ENCODE measurements around the gene KRCC1. TPM values are rescaled to one million over a fixed set of nuclear protein-coding genes. Genes with fewer than 3 reads are reported as not detected.
A peak's percentile ranks its signal among the peaks of the same experiment; 100 is the strongest.

The KRCC1 gene
- total and polyA plus RNA-seq, 11 donors = 18.7 to 25.1 (median 21.1) TPM

DNA sequence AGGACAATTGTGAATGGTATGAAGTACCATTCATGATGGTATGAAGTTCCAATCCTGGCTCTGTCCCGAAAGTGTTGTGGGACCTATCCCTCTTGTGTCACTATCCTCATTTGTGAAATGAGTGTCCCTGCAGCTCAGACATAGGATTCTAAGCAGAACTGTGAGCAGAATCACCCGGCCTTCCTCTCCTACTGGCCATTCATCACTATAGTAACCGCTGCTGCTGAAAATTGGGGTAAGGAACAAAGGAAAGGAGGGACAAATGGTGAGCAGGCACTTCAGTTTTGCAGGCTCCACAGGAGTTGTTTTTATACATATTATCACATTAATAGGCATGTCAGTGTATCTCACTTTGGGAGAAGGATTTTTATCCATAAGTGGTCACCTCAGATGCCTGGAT is 39.4 kb upstream of the KRCC1 start:
- no peak for ATAC-seq
- no peak overlapping the region for H3K27ac ChIP-seq
- no peak for DNase-seq
- no peaks in the 10 kb centered on the region for H3K27me3 ChIP-seq
- intact Hi-C loops (cut with DNase I) = no loop called here
- H3K9me3 ChIP-seq = no peaks in the 10 kb centered on the region
- H3K4me1 ChIP-seq = peaks cover 0 to 48% (median 6%) of the 10 kb centered on the region in 12 donors
- TF ChIP-seq, protein P1, sequence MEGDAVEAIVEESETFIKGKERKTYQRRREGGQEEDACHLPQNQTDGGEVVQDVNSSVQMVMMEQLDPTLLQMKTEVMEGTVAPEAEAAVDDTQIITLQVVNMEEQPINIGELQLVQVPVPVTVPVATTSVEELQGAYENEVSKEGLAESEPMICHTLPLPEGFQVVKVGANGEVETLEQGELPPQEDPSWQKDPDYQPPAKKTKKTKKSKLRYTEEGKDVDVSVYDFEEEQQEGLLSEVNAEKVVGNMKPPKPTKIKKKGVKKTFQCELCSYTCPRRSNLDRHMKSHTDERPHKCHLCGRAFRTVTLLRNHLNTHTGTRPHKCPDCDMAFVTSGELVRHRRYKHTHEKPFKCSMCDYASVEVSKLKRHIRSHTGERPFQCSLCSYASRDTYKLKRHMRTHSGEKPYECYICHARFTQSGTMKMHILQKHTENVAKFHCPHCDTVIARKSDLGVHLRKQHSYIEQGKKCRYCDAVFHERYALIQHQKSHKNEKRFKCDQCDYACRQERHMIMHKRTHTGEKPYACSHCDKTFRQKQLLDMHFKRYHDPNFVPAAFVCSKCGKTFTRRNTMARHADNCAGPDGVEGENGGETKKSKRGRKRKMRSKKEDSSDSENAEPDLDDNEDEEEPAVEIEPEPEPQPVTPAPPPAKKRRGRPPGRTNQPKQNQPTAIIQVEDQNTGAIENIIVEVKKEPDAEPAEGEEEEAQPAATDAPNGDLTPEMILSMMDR (IDR thresholded peaks at IDR 0.05) = no peak
- no peak for TF ChIP-seq POLR2A (IDR thresholded peaks at IDR 0.05)
- no peak overlapping the region for H3K4me3 ChIP-seq
- 73 to 80% (median 75%) methylated on average over 3 of the region's 3 CpGs for WGBS, 4 donors
- peaks cover 0 to 68% (median 21%) of the 10 kb centered on the region in 9 donors for H3K36me3 ChIP-seq

DNA sequence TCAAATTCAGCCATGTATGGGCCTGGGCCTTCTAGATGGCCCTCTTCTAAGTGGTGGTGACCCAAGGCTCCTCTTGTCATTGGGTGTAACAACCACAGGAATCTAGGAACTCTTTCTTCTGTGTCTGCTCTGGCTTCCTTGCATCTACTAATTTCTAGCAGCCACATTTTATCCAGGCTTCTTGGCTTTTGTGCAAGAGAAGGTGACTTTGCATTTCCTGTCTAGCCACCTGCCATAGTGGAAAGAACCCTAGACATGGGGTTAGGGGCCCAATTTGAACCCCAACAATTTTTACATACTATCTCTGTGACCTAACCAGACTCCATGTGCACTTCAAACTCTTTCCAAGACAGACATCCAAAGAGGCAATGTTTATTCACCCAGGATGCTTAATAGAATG is 37.2 kb upstream of the KRCC1 start:
- Histone ChIP-seq H3K4me1 (peaks cover 0 to 32% (median 3%) of the 10 kb centered on the region in 12 donors), H3K9me3 (no peaks in the 10 kb centered on the region), H3K36me3 (peaks cover 0 to 80% (median 24%) of the 10 kb centered on the region in 9 donors), H3K4me3 (no peak overlapping the region), H3K27ac (no peak overlapping the region), H3K27me3 (no peaks in the 10 kb centered on the region)
- no peak for DNase-seq
- intact Hi-C loops (cut with DNase I) = no loop called here
- TF ChIP-seq, protein P1 (IDR thresholded peaks at IDR 0.05) = no peak
- no peak for TF ChIP-seq POLR2A (IDR thresholded peaks at IDR 0.05)
- no peak for ATAC-seq

DNA sequence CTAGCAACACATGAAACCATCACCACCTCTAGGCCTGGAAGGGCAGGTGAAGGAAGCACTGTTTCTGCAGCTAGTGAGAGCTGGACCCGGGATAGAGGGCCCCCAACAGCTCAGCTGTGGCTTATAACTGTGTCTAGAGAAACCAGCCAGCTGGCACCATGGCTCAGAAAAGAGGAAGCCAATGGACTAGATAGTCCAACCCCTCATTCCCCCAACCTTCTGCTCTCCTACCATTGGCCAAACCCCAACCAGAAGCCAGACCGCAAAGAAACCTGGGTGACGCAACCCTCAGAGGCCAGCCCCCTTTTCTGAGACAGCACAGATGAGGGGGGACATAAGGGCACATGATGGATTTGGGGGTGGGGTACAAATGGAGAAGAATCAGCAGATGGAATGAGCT is 36.4 kb upstream of the KRCC1 start:
- Histone ChIP-seq H3K4me3 (no peak overlapping the region), H3K4me1 (peaks cover 0 to 23% (median 0%) of the 10 kb centered on the region in 12 donors), H3K36me3 (peaks cover 0 to 80% (median 24%) of the 10 kb centered on the region in 9 donors), H3K27ac (no peak overlapping the region), H3K9me3 (no peaks in the 10 kb centered on the region), H3K27me3 (no peaks in the 10 kb centered on the region)
- 60 to 90% (median 78%) methylated on average over 3 of the region's 3 CpGs for WGBS, 4 donors
- TF ChIP-seq POLR2A (IDR thresholded peaks at IDR 0.05) = no peak
- TF ChIP-seq, protein P1 (IDR thresholded peaks at IDR 0.05) = no peak
- DNase-seq = no peak
- ATAC-seq = no peak
- intact Hi-C loops (cut with DNase I) = no loop called here

DNA sequence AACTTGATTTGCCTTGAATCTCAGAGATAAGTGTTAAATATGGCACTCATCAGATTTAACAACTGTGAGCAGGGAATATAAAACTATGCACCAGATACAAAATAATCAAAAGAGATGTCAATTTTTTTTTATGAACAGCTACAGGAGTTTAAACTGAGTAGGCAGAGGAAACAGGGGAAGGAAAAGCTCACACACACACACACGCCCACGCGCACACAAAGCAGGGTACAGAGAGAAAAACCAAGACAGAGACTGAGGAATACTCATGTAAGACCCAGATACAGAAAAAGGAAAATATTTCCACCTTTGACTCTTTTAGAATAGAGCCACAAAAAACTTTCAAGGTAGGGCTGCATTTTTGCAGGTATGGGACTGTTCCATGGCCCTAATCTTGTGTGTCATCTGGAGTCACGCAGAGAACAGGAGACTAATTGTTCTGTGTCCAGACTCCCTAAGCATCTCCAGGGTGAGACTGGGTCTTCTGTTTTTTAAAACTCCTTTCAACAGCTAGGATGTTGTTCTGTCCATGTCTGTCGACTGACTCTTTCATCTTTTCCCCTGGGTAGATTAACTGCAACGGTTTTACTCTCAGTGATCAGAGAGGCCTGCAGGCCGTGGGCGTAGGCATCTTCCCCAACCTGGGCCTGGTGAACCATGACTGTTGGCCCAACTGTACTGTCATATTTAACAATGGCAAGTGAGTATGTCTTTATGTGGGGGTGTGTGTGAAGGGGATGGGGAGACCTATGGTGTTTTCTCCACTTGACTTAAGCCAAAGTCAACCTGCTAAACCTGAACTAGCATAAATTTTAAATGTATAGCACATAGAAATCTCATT is 35.1 kb upstream of the KRCC1 start:
- intact Hi-C loops (cut with DNase I) = no loop called here
- WGBS, 4 donors = 55 to 63% (median 58%) methylated on average over 8 of the region's 8 CpGs
- Histone ChIP-seq H3K27me3 (no peaks in the 10 kb centered on the region), H3K4me1 (peaks cover 0 to 20% (median 0%) of the 10 kb centered on the region in 12 donors), H3K36me3 (peaks cover 0 to 78% (median 28%) of the 10 kb centered on the region in 9 donors), H3K27ac (peak overlapping the region in 1 of 12 donors; percentile 15), H3K4me3 (no peak overlapping the region), H3K9me3 (no peaks in the 10 kb centered on the region)
- no peak for DNase-seq
- ATAC-seq = no peak
- TF ChIP-seq, protein P1 (IDR thresholded peaks at IDR 0.05) = no peak
- TF ChIP-seq POLR2A (IDR thresholded peaks at IDR 0.05) = no peak

All from heart left ventricle (tissue), 16 donors.